Measurements from ENCODE around the gene GALNT5. TPM values are rescaled to one million over a fixed set of nuclear protein-coding genes. Genes with fewer than 3 reads are reported as not detected.

The GALNT5 gene
- total RNA-seq, 4 donors from 2014 or later: 0.08 to 0.71 (median 0.44) TPM

GRCh38 chr2:157296958-157297357 lies 39.5 kb downstream of the GALNT5 start:
- no peak overlapping the region for H3K4me3 ChIP-seq (ENCODE audit: low read depth, poor library complexity, severe bottlenecking)
- no peak for DNase-seq (ENCODE audit: low spot score in 2 of 2)
- WGBS, 2 donors: 93 to 95% methylated on average over 4 of the region's 4 CpGs
- TF ChIP-seq, protein P1, sequence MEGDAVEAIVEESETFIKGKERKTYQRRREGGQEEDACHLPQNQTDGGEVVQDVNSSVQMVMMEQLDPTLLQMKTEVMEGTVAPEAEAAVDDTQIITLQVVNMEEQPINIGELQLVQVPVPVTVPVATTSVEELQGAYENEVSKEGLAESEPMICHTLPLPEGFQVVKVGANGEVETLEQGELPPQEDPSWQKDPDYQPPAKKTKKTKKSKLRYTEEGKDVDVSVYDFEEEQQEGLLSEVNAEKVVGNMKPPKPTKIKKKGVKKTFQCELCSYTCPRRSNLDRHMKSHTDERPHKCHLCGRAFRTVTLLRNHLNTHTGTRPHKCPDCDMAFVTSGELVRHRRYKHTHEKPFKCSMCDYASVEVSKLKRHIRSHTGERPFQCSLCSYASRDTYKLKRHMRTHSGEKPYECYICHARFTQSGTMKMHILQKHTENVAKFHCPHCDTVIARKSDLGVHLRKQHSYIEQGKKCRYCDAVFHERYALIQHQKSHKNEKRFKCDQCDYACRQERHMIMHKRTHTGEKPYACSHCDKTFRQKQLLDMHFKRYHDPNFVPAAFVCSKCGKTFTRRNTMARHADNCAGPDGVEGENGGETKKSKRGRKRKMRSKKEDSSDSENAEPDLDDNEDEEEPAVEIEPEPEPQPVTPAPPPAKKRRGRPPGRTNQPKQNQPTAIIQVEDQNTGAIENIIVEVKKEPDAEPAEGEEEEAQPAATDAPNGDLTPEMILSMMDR (IDR thresholded peaks at IDR 0.05): no peak
- TF ChIP-seq POLR2A (IDR thresholded peaks at IDR 0.05): no peak
- intact Hi-C loops (cut with DNase I; ENCODE audit: low total_unique reads): no loop called here

GRCh38 chr2:157301307-157301706 lies 43.8 kb downstream of the GALNT5 start:
- intact Hi-C loops (cut with DNase I; ENCODE audit: low total_unique reads): no loop called here
- WGBS, 2 donors: 87 to 98% methylated on average over 2 of the region's 2 CpGs
- DNase-seq (ENCODE audit: low spot score in 2 of 2): no peak
- H3K4me3 ChIP-seq (ENCODE audit: low read depth, poor library complexity, severe bottlenecking): no peak overlapping the region
- TF ChIP-seq, protein P1 (IDR thresholded peaks at IDR 0.05): no peak
- no peak for TF ChIP-seq POLR2A (IDR thresholded peaks at IDR 0.05)

GRCh38 chr2:157302492-157303099 lies 45.1 kb downstream of the GALNT5 start:
- WGBS, 2 donors: 34 to 35% methylated on average over 9 of the region's 9 CpGs
- H3K4me3 ChIP-seq (ENCODE audit: low read depth, poor library complexity, severe bottlenecking): no peak overlapping the region
- no peak for TF ChIP-seq POLR2A (IDR thresholded peaks at IDR 0.05)
- TF ChIP-seq, protein P1 (IDR thresholded peaks at IDR 0.05): no peak
- DNase-seq (ENCODE audit: low spot score in 2 of 2): no peak
- intact Hi-C loops (cut with DNase I; ENCODE audit: low total_unique reads): no loop called here

DNA sequence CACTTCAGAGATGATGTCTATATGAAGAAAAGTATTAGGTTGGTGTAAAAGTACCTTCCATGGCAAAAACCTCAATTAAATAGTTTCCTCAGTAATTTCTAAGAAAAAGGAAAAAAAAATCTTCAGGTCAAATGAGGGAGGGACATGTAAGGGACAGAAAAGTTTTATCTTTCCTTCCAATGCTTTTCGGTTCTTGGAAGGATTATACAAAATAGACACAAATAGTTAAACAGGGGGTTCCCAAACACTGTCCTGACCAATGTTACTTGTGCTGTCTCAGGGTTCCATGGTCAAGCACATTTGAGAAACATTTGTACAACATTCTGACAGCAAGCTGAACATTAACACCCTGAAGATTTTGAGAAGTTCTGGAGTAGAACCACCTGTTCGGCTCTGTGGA lies 46.1 kb downstream of the GALNT5 start:
- H3K4me3 ChIP-seq (ENCODE audit: low read depth, poor library complexity, severe bottlenecking): no peak overlapping the region
- intact Hi-C loops (cut with DNase I; ENCODE audit: low total_unique reads): no loop called here
- TF ChIP-seq, protein P1 (IDR thresholded peaks at IDR 0.05): no peak
- no peak for TF ChIP-seq POLR2A (IDR thresholded peaks at IDR 0.05)
- 47 to 74% methylated on average over 2 of the region's 2 CpGs for WGBS, 2 donors
- no peak for DNase-seq (ENCODE audit: low spot score in 2 of 2)

- intact Hi-C loops (cut with DNase I; ENCODE audit: low total_unique reads): no loop called here
- no peak for DNase-seq (ENCODE audit: low spot score in 2 of 2)
- H3K4me3 ChIP-seq (ENCODE audit: low read depth, poor library complexity, severe bottlenecking): no peak overlapping the region
- TF ChIP-seq, protein P1 (IDR thresholded peaks at IDR 0.05): no peak
- no peak for TF ChIP-seq POLR2A (IDR thresholded peaks at IDR 0.05)
- 46 to 56% methylated on average over 3 of the region's 3 CpGs for WGBS, 2 donors
Observed at GRCh38 chr2:157304811-157305722, 47.6 kb downstream of the GALNT5 start.
